GM21717 (cell line): ENCODE data around the gene RBM8A.
A peak's percentile ranks its signal among the peaks of the same experiment; 100 is the strongest.

Source experiments
- ATAC-seq: cut with Tn5 transposase; IDR thresholded peaks from one replicate; pipeline ENCODE4 v1.9.1; 2021; ENCODE audit warnings: mild to moderate bottlenecking, moderate library complexity; ENCODE audit not compliant: unreplicated experiment

The RBM8A gene

GRCh38 chr1:145927063-145927886, at the start of gene RBM8A:
Gene RBM8A, minus strand, starts transcription at chr1:145927484. Its CDS starts 58 bp downstream, at chr1:145927426.
- ATAC-seq, result peak; percentile 88

- ATAC-seq, result no peak
Observed at GRCh38 chr1:145977016-145977415, 49.7 kb upstream of the RBM8A start.

GRCh38 chr1:145975216-145975615, 47.9 kb upstream of the RBM8A start:
- ATAC-seq, result no peak

GRCh38 chr1:145974721-145975120, 47.4 kb upstream of the RBM8A start:
- ATAC-seq, result no peak

- no peak for ATAC-seq
Observed at GRCh38 chr1:145972580-145972979, 45.3 kb upstream of the RBM8A start.

GRCh38 chr1:145967288-145967687, 40.0 kb upstream of the RBM8A start:
- ATAC-seq, result no peak

GRCh38 chr1:145965119-145965744, 37.9 kb upstream of the RBM8A start:
- ATAC-seq, result no peak

- peak; percentile 88 for ATAC-seq
Observed at GRCh38 chr1:145964328-145965118, 37.2 kb upstream of the RBM8A start, which contains the start of the genes ANKRD34A and POLR3GL. Gene ANKRD34A, minus strand, starts transcription at chr1:145964575. Its CDS starts 2,816 bp downstream, at chr1:145961759. Gene POLR3GL, plus strand, starts transcription at chr1:145964690. Its CDS starts 10,176 bp downstream, at chr1:145974866.

GRCh38 chr1:145963265-145964019, 36.2 kb upstream of the RBM8A start:
- ATAC-seq, result no peak

GRCh38 chr1:145962157-145963102, 35.1 kb upstream of the RBM8A start:
- ATAC-seq, result no peak

- no peak for ATAC-seq
Observed at GRCh38 chr1:145961425-145962156, 34.3 kb upstream of the RBM8A start.

- ATAC-seq, result no peak
Observed at GRCh38 chr1:145961109-145961424, 33.8 kb upstream of the RBM8A start.

- no peak for ATAC-seq
Observed at GRCh38 chr1:145960468-145961108, 33.3 kb upstream of the RBM8A start.

GRCh38 chr1:145959957-145960467, 32.7 kb upstream of the RBM8A start:
- no peak for ATAC-seq

GRCh38 chr1:145959333-145959732, 32.0 kb upstream of the RBM8A start:
- ATAC-seq, result no peak

GRCh38 chr1:145958734-145959133, 31.4 kb upstream of the RBM8A start:
- ATAC-seq, result no peak

GRCh38 chr1:145957443-145958319, 30.4 kb upstream of the RBM8A start, which contains the start of gene LIX1L:
Gene LIX1L, minus strand, starts transcription at chr1:145958017. Its CDS starts 90 bp downstream, at chr1:145957927.
- ATAC-seq, result peak; percentile 80
